Caco-2 (cell line): Measurements from ENCODE around the gene IQUB. TPM values are rescaled to one million over a fixed set of nuclear protein-coding genes. Genes with fewer than 3 reads are reported as not detected.

Source experiments
- BruUV-seq: library from RNA; stranded (reverse); fragments of 400-500 nt; replicated peaks from 2 replicates; lab custom pipeline; 2021; lab: Mats Ljungman, UMichigan
- CTCF ChIA-PET: fragments of 300-600 bp; sonication (Branson Sonifier 250); formaldehyde crosslinking; loops from one replicate; lab custom pipeline; 2022; ENCODE audit warnings: antibody characterized with exemption; lab: Charles Lee
- POLR2A ChIA-PET: fragments of 300-600 bp; sonication (Branson Sonifier 250); formaldehyde crosslinking; loops from one replicate; lab custom pipeline; 2022; ENCODE audit warnings: antibody characterized with exemption; lab: Charles Lee
- DNase-seq, 2 experiments: peaks; one replicate each; pipeline versions ENCODE4 v3.0.0 to v3.0.0-alpha.2; 2020 to 2022
- H3K27me3 ChIP-seq: replicated peaks from 2 replicates; pipeline ENCODE4 v1.6.0; 2011; ENCODE audit warnings: low read length; ENCODE audit not compliant: control insufficient read depth, insufficient read depth
- H3K36me3 ChIP-seq: 2 replicates; pipeline ENCODE4 v1.5.1; 2011; ENCODE audit warnings: low read length; ENCODE audit not compliant: control insufficient read depth, insufficient read depth
- H3K4me1 ChIP-seq: fragments of 250-450 bp; sonication (Bioruptor Pico); 2 replicates; pipeline ENCODE4 v1.5.1; 2020; ENCODE audit warnings: mild to moderate bottlenecking
- H3K4me3 ChIP-seq: 2 replicates; pipeline ENCODE4 v1.5.1; 2011; ENCODE audit warnings: low read depth, mild to moderate bottlenecking, control low read depth, low read length
- H3K9me3 ChIP-seq: fragments of 250-450 bp; sonication (Bioruptor Pico); 2 replicates; pipeline ENCODE4 v1.5.1; 2020; ENCODE audit warnings: mild to moderate bottlenecking, moderate library complexity
- H3K27ac Mint-ChIP-seq: one replicate; pipeline ENCODE4 v1.8.0; 2022; ENCODE audit warnings: mixed read lengths; ENCODE audit not compliant: unreplicated experiment
- H3K27me3 Mint-ChIP-seq: one replicate; pipeline ENCODE4 v1.8.0; 2022; ENCODE audit warnings: mixed read lengths; ENCODE audit not compliant: insufficient read depth, unreplicated experiment
- H3K36me3 Mint-ChIP-seq: one replicate; pipeline ENCODE4 v1.8.0; 2022; ENCODE audit warnings: mild to moderate bottlenecking, mixed read lengths; ENCODE audit not compliant: insufficient read depth, unreplicated experiment
- H3K4me1 Mint-ChIP-seq: one replicate; pipeline ENCODE4 v1.8.0; 2022; ENCODE audit warnings: low read depth, mixed read lengths; ENCODE audit not compliant: unreplicated experiment
- H3K4me3 Mint-ChIP-seq: one replicate; pipeline ENCODE4 v1.8.0; 2022; ENCODE audit warnings: mild to moderate bottlenecking, moderate library complexity, mixed read lengths; ENCODE audit not compliant: unreplicated experiment
- H3K9me3 Mint-ChIP-seq: one replicate; pipeline ENCODE4 v1.8.0; 2022; ENCODE audit warnings: mixed read lengths; ENCODE audit not compliant: unreplicated experiment
- CTCF ChIP-seq, 2 experiments: fragments of 200-600 bp in 1 of 2; IDR thresholded peaks; 1 replicate in 1 of 2; 2 replicates in 1 of 2; pipeline versions ENCODE4 v1.5.1 to v1.8.0; 2011 to 2022; ENCODE audit warnings: antibody characterized with exemption in 1 of 2, control low read depth in 1 of 2, inconsistent platforms in 1 of 2, low read depth in 1 of 2, low read length in 1 of 2, mild to moderate bottlenecking in 1 of 2, moderate library complexity in 1 of 2; ENCODE audit not compliant: insufficient read depth in 1 of 2, severe bottlenecking in 1 of 2, unreplicated experiment in 1 of 2
- intact Hi-C: fragments of 100-400 bp; cut with micrococcal nuclease; formaldehyde crosslinking; loops from one replicate; pipeline ENCODE4 v1.10.0; 2022; ENCODE audit not compliant: unreplicated experiment
- total RNA-seq: library from RNA; stranded (reverse); gene quantifications from 2 replicates; pipeline ENCODE4 v1.2.3, GENCODE V29; 2022

IQUB gene
- total RNA-seq, 1 experiment from 2014 or later = 0.39 TPM

- peaks cover 7% of the 10 kb centered on the region for H3K36me3 Mint-ChIP-seq
- H3K4me1 Mint-ChIP-seq = no peaks in the 10 kb centered on the region
- H3K27me3 ChIP-seq = no peaks in the 10 kb centered on the region
- no peak overlapping the region for H3K27ac Mint-ChIP-seq
- H3K4me3 ChIP-seq = no peak overlapping the region
- CTCF ChIA-PET = interaction anchor here (0.6 to 1.2 kb wide), 2 partner anchors 21 to 43 kb away, joined by 3 read pairs; no protein-coding TSS in a partner anchor
- no peaks in the 10 kb centered on the region for H3K9me3 ChIP-seq
- intact Hi-C loops = loop anchor here (1.0 kb wide), 1 partner anchor 43 kb away; no protein-coding TSS in a partner anchor
- peak; percentile 22 to 48 for TF ChIP-seq CTCF (IDR thresholded peaks at IDR 0.05; ENCODE audit: insufficient read depth in 1 of 2, low read depth in 1 of 2, low read length in 1 of 2, severe bottlenecking in 1 of 2, unreplicated experiment in 1 of 2)
- BruUV-seq = no TSS peak
- H3K4me1 ChIP-seq = no peaks in the 10 kb centered on the region
- H3K27me3 Mint-ChIP-seq = no peaks in the 10 kb centered on the region
- H3K36me3 ChIP-seq = no peaks in the 10 kb centered on the region
- no peaks in the 10 kb centered on the region for H3K9me3 Mint-ChIP-seq
- DNase-seq = no peak
- POLR2A ChIA-PET = no interaction called here
- H3K4me3 Mint-ChIP-seq = no peak overlapping the region
These were observed 2.7 kb upstream of the IQUB start for GRCh38 chr7:123537026-123537642.

GRCh38 chr7:123535517-123535916, 1.1 kb upstream of the IQUB start:
- no TSS peak for BruUV-seq
- Mint-ChIP-seq H3K9me3 (no peaks in the 10 kb centered on the region), H3K27ac (peak overlapping the region; percentile 81), H3K27me3 (no peaks in the 10 kb centered on the region), H3K4me3 (peak overlapping the region; percentile 92), H3K36me3 (peaks cover 7% of the 10 kb centered on the region), H3K4me1 (no peaks in the 10 kb centered on the region)
- H3K4me3 ChIP-seq = peak overlapping the region; percentile 37
- H3K9me3 ChIP-seq = no peaks in the 10 kb centered on the region
- CTCF ChIA-PET = interaction anchor here (0.6 to 2.0 kb wide), 3 partner anchors 41 to 337 kb away, joined by 3 to 28 read pairs (median 5); no protein-coding TSS in a partner anchor
- POLR2A ChIA-PET = interaction anchor here (0.6 kb wide), 1 partner anchor 17 kb away, joined by 3 read pairs; no protein-coding TSS in a partner anchor
- H3K4me1 ChIP-seq = no peaks in the 10 kb centered on the region
- intact Hi-C loops = loop anchor here (2.0 kb wide), 1 partner anchor 213 kb away; the partner anchor contains the start of gene WASL
- TF ChIP-seq CTCF (IDR thresholded peaks at IDR 0.05; ENCODE audit: insufficient read depth in 1 of 2, low read depth in 1 of 2, low read length in 1 of 2, severe bottlenecking in 1 of 2, unreplicated experiment in 1 of 2) = no peak
- no peaks in the 10 kb centered on the region for H3K27me3 ChIP-seq
- no peak for DNase-seq
- H3K36me3 ChIP-seq = no peaks in the 10 kb centered on the region

DNA sequence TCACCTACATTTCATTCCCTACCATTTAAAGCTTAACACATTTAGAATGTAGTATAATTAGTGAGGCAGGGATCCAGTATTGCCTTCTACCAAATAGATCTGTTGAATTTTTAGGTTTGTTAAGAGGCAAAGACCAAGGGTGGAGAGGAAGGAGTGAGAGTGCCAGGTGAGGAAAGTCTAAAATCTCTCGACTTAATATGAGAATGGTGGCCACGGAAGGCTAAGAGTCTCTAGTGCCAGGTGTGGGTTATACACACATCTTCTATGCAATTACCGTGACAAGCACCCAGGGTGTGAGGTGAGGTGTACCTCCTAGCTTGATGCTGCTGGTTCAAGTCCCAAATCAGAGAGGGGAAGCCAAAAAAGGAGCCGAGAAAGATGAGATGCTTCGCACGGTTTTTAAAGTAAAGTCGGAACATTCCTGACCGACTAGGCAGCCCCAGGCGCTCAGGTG, 439 bp downstream of the IQUB start:
- no peak for TF ChIP-seq CTCF (IDR thresholded peaks at IDR 0.05; ENCODE audit: insufficient read depth in 1 of 2, low read depth in 1 of 2, low read length in 1 of 2, severe bottlenecking in 1 of 2, unreplicated experiment in 1 of 2)
- Histone ChIP-seq H3K27me3 (no peaks in the 10 kb centered on the region), H3K4me3 (peak overlapping the region; percentile 53), H3K4me1 (no peaks in the 10 kb centered on the region), H3K36me3 (no peaks in the 10 kb centered on the region), H3K9me3 (no peaks in the 10 kb centered on the region)
- POLR2A ChIA-PET = interaction anchor here (0.6 kb wide), 1 partner anchor 12 kb away, joined by 3 read pairs; no protein-coding TSS in a partner anchor
- no peaks in the 10 kb centered on the region for H3K9me3 Mint-ChIP-seq
- H3K36me3 Mint-ChIP-seq = peaks cover 7% of the 10 kb centered on the region
- no peaks in the 10 kb centered on the region for H3K4me1 Mint-ChIP-seq
- H3K27ac Mint-ChIP-seq = peak overlapping the region; percentile 81
- peak overlapping the region; percentile 92 for H3K4me3 Mint-ChIP-seq
- intact Hi-C loops = loop anchor here (1.0 to 2.0 kb wide), 2 partner anchors 23 to 215 kb away; partner anchors contain the start of genes NDUFA5 and WASL
- H3K27me3 Mint-ChIP-seq = no peaks in the 10 kb centered on the region
- CTCF ChIA-PET = interaction anchor here (1.0 to 2.0 kb wide), 2 partner anchors 24 to 40 kb away, joined by 3 to 28 read pairs; partner anchors contain the start of gene NDUFA5
- DNase-seq = no peak
- BruUV-seq = no TSS peak
